EH (cell line): ENCODE measurements around the gene ERF.

Experiments
- DNase-seq: peaks from one replicate; pipeline ENCODE4 v3.0.0-alpha.2; 2015; ENCODE audit warnings: low read depth

ERF gene

DNA sequence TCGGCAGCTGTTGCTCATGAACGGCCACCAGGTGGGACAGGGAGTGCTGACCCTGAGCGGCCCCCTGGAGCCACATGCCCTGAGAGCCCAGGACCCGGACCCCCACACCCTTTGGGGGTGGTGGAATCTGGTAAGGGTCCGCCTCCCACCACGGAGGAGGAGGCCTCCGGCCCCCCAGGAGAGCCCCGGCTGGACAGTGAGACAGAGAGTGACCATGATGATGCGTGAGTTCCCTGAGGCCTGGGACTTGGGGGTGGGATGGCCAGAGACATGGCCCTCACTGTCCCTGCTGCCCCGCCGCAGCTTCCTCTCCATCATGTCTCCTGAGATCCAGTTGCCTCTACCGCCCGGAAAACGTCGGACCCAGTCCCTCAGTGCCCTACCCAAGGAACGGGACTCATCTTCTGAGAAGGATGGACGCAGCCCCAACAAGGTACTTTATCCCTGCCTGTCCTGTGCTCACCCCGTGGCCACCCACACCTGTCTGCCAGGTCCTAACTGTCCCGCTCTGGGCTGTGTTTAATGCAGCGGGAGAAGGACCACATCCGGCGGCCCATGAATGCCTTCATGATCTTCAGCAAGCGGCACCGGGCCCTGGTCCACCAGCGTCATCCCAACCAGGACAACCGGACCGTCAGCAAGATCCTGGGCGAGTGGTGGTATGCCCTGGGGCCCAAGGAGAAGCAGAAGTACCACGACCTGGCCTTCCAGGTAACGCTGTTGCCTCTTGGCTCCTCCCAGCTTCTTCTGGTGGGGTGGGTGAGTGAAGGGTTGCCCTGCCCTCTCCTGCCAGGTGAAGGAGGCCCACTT, 32.3 kb upstream of the ERF start:
- no peak for DNase-seq

GRCh38 chr19:42286349-42287016, 31.6 kb upstream of the ERF start:
- DNase-seq: peak; percentile 26

DNA sequence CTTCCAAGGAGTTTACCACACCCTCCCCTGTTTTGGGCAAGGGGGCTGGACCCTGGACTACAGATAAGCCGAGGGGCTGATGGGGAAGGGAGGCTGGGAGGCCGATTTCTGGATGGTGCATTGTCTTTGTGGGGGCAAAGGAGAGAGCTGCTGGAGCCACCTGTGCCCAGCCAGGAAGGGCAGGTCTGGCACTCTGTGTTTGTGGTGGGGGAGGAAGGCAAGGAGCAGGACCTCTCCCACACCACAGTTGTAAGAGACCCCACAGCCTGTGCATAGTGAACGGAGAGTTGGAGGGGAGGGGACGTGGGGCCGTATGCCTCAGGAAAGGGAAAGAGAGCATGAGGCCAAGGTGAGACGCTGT, 31.0 kb upstream of the ERF start:
- no peak for DNase-seq

DNA sequence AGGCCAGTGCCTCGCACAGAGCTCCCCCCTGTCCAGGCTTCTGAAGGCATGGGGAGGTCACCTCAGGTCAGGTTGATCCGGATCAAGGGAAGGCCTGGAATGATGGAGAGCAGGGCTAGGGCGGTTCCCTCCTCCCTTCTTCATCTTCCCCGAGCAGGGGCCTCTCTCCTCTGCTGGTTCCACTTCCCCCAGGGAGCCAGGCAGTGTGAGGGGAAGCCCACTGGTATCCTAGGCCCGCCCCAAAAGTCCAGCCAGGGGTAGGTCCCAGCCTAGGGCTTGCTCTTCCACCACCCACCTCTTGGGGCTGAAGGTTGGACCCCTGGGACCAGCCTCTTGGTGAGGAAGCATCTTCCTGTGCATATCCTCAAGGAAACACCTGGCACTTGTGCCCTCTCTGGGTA, 30.6 kb upstream of the ERF start:
- no peak for DNase-seq

- DNase-seq: no peak
Observed at GRCh38 chr19:42284591-42285341, 29.8 kb upstream of the ERF start.

GRCh38 chr19:42284066-42284501, 29.2 kb upstream of the ERF start:
- peak; percentile 83 for DNase-seq

- DNase-seq: peak; percentile 94
Observed at GRCh38 chr19:42283188-42284065, 28.5 kb upstream of the ERF start.

DNA sequence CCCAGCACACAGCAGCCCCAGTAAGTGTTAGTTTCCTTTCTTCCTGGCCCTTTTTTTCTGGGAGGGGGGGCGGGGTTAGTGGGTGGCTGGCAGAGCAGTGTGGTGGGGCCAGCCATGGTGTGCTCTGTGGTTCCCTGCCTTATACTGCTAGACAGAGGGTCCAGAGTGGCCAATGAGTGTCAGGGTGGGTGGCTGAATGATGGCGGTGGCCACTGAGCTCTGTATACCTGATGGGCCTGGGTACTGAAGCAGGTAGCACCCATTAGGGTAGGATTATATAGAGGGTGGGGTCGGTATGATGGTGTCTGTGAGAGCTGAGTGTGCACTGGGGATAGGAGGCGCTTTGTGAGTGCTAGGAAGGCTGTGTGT, 27.9 kb upstream of the ERF start:
- DNase-seq: no peak

GRCh38 chr19:42281827-42282762, 27.2 kb upstream of the ERF start:
- DNase-seq: peak; percentile 40

- DNase-seq: peak; percentile 58
Observed at GRCh38 chr19:42281146-42281826, 26.4 kb upstream of the ERF start.

- peak; percentile 70 for DNase-seq
Observed at GRCh38 chr19:42280815-42281145, 25.9 kb upstream of the ERF start.

- peak; percentile 90 for DNase-seq
Observed at GRCh38 chr19:42279902-42280814, 25.2 kb upstream of the ERF start.

DNA sequence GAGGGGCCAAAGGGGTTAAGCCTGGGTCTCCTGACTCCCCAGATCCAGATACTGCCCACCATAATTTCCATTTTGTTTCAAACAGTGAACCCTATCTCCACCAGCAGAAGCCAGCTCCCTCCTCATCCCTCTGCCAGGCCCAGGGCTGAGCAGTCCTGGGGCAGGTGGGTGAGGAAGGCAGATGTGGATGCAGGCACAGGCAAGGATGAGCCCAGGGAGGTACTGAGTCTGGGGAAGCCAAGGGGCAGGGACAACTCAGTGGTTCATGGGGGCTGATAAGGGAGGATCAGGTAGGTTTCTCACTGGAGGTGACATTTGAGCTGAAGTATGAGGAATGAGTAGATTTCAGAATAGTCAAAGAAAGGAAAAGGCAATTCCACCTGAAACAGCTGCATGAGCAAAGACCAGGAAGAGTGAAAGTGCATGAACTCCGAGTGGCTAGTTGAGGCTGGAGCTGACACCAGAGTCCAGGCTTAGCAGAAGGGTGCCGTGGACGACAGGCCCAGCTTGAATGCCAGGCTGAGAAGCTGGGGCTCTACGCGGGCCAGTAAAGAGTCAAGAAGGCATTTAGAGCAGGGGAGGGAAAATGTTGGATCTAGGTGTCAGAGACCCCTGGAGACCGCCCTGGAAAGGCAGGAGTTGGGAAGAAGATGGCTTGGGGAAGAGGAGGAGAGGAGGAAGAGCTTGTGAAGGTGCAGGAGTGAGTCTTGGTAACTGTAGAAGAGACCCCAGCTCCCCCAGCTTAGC, 24.4 kb upstream of the ERF start:
- no peak for DNase-seq

DNA sequence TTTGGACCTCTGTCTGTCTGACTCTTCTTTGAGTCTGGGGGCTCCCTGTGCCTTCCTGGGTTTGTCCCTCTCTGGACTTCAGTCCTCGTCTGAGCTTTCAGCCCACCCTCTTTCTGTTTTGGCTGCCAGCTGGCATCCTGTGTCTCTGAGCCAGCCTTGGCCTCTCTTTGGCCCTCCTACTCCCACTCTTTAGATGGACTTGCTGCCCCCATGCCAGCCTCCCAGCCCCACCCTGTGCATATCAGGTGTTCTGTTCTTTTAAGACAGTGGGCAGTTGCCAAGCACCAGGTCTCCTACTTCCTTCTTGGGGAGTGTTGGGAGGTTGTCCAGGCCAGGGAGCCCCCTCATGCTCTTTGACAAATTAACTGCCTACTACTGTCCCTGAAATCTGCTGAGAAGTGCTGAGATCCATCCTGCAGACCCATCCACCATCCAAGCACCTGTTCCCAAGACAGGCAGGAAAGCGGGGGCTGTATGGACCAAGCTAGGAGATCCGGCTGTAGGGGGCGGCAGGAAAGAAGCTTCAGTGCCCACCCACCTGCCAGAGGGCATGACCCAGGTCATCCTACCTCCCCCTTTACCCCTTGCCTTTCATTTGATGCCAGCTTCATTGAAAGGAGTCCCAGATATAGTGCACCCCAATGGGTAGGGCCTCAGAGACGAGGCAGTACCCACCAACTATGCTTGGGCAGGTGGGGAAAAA, 23.7 kb upstream of the ERF start:
- no peak for DNase-seq

DNA sequence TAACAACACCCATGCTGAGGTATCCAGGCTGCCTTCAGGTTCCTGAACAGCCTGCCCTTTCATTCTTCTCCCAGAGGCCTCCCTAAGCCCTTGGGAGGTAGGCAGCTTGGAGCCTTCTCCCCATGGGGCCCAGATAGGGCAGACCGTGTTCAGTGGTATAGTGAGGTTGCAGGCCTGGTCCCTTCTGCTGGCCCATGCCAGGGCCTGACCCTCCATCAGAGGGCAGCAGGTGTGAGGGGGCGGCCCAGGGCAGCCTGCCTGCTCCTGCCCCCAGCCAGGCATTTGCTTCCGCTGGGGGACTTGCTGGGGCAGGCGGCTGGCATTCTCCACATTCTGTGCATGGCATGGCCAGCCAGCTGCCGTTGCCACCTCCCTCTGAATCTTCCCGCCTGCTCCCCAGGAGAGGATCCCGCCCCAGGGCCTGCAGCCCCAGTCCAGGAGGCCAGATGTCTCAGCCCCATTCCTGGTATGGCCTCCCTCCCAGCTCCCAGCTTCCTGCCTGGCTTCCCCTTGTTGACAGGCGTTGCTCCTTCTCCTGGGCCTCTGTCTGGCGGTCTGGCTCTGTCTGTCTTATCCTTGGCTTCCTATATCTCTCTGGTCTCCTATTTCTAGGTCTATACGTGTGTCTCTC, 23.0 kb upstream of the ERF start:
- DNase-seq: peak; percentile 86

GRCh38 chr19:42276821-42277220, 21.9 kb upstream of the ERF start:
- DNase-seq: peak; percentile 79

GRCh38 chr19:42276284-42276683, 21.4 kb upstream of the ERF start:
- DNase-seq: no peak
